ENCODE results near the gene C10orf53. TPM values are rescaled to one million over a fixed set of nuclear protein-coding genes. Genes with fewer than 3 reads are reported as not detected.

C10orf53 gene
- total and polyA plus RNA-seq, 2 experiments from 2014 or later = not detected

DNA sequence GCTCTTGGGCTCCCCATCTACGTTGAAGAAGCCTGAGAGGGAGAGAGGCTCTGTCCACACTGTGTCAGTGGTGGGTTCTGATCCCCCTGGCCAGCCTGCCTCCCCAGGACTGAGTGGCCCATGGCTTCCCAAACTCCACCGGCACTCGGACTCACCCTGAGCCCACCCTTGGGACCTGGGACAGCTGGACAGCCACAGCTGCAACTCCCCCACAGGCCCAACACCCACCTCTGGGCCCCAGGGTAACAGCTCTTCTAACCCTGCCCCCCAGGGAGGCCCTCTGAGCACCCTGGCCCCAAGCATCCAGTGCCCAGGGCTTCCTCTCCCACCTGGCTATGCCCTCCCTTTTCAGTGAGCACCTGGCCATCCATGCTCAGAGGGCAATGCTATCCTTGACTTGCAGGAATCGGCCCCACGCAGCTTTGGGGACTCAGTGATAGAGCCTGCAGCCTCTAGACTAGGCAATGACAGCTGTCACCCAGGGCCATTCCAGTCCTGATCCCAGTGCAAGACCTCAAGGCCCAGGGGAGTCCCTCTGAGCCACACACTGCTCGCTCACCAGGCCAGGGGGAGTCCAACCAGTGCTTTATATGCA is 64.7 kb downstream of the C10orf53 start:
- Histone ChIP-seq H3K9me3 (ENCODE audit: low read depth) (no peaks in the 10 kb centered on the region), H3K79me2 (no peaks in the 10 kb centered on the region), H2AFZ (no peak overlapping the region), H3K4me2 (no peak overlapping the region), H3K4me1 (ENCODE audit: insufficient read depth) (no peaks in the 10 kb centered on the region), H4K20me1 (ENCODE audit: insufficient read depth, poor library complexity, severe bottlenecking) (no peaks in the 10 kb centered on the region), H3K27ac (no peak overlapping the region), H3K36me3 (replicated peaks; ENCODE audit: insufficient read depth, low read depth) (no peaks in the 10 kb centered on the region), H3K9me2 (replicated peaks; ENCODE audit: insufficient read depth) (no peaks in the 10 kb centered on the region), H3K27me3 (no peaks in the 10 kb centered on the region), H3K4me3 (no peak overlapping the region)
- 91% methylated on average over 6 of the region's 6 CpGs for WGBS (ENCODE audit: low lambda C conversion rate, missing lambda C conversion rate)
- TF ChIP-seq EZH2phosphoT487 (IDR thresholded peaks at IDR 0.05; ENCODE audit: low read depth, severe bottlenecking, unreplicated experiment) (no peak), EZH2 (IDR thresholded peaks at IDR 0.05; ENCODE audit: borderline replicate concordance) (no peak), CTCF (IDR thresholded peaks at IDR 0.05; ENCODE audit: poor library complexity) (no peak)
- no peak for DNase-seq (ENCODE audit: low spot score)

GRCh38 chr10:49744924-49745605 is 65.6 kb downstream of the C10orf53 start:
- no peaks in the 10 kb centered on the region for H3K36me3 ChIP-seq (replicated peaks; ENCODE audit: insufficient read depth, low read depth)

GRCh38 chr10:49745756-49746155 is 66.3 kb downstream of the C10orf53 start:
- H3K27me3 ChIP-seq = no peaks in the 10 kb centered on the region
- H3K36me3 ChIP-seq (replicated peaks; ENCODE audit: insufficient read depth, low read depth) = no peaks in the 10 kb centered on the region
- H4K20me1 ChIP-seq (ENCODE audit: insufficient read depth, poor library complexity, severe bottlenecking) = no peaks in the 10 kb centered on the region
- TF ChIP-seq EZH2 (IDR thresholded peaks at IDR 0.05; ENCODE audit: borderline replicate concordance) = no peak
- no peak for TF ChIP-seq EZH2phosphoT487 (IDR thresholded peaks at IDR 0.05; ENCODE audit: low read depth, severe bottlenecking, unreplicated experiment)
- no peak for TF ChIP-seq CTCF (IDR thresholded peaks at IDR 0.05; ENCODE audit: poor library complexity)
- H3K79me2 ChIP-seq = no peaks in the 10 kb centered on the region
- no peak overlapping the region for H3K4me2 ChIP-seq
- H2AFZ ChIP-seq = no peak overlapping the region
- H3K4me3 ChIP-seq = no peak overlapping the region
- H3K27ac ChIP-seq = no peak overlapping the region
- DNase-seq (ENCODE audit: low spot score) = no peak
- no peaks in the 10 kb centered on the region for H3K9me3 ChIP-seq (ENCODE audit: low read depth)
- 96% methylated on average over 12 of the region's 12 CpGs for WGBS (ENCODE audit: low lambda C conversion rate, missing lambda C conversion rate)
- H3K9me2 ChIP-seq (replicated peaks; ENCODE audit: insufficient read depth) = no peaks in the 10 kb centered on the region
- H3K4me1 ChIP-seq (ENCODE audit: insufficient read depth) = no peaks in the 10 kb centered on the region

More at GRCh38 chr10:49744924-49745605, 65.6 kb downstream of the C10orf53 start:
- H3K4me2 ChIP-seq = no peak overlapping the region
- no peaks in the 10 kb centered on the region for H3K27me3 ChIP-seq
- no peaks in the 10 kb centered on the region for H3K9me2 ChIP-seq (replicated peaks; ENCODE audit: insufficient read depth)
- TF ChIP-seq CTCF (IDR thresholded peaks at IDR 0.05; ENCODE audit: poor library complexity) (no peak), EZH2phosphoT487 (IDR thresholded peaks at IDR 0.05; ENCODE audit: low read depth, severe bottlenecking, unreplicated experiment) (no peak), EZH2 (IDR thresholded peaks at IDR 0.05; ENCODE audit: borderline replicate concordance) (no peak)
- H3K27ac ChIP-seq = no peak overlapping the region
- no peaks in the 10 kb centered on the region for H3K9me3 ChIP-seq (ENCODE audit: low read depth)
- H3K4me1 ChIP-seq (ENCODE audit: insufficient read depth) = no peaks in the 10 kb centered on the region
- no peaks in the 10 kb centered on the region for H3K79me2 ChIP-seq
- H3K4me3 ChIP-seq = no peak overlapping the region
- H4K20me1 ChIP-seq (ENCODE audit: insufficient read depth, poor library complexity, severe bottlenecking) = no peaks in the 10 kb centered on the region
- no peak for DNase-seq (ENCODE audit: low spot score)
- no peak overlapping the region for H2AFZ ChIP-seq
- WGBS (ENCODE audit: low lambda C conversion rate, missing lambda C conversion rate) = 91% methylated on average over 13 of the region's 13 CpGs

Measured in hepatocyte (in vitro differentiated cells).